Heart left ventricle (tissue), 16 donors: ENCODE results near the gene ATP9B. TPM values are rescaled to one million over a fixed set of nuclear protein-coding genes. Genes with fewer than 3 reads are reported as not detected.
A peak's percentile ranks its signal among the peaks of the same experiment; 100 is the strongest.

Experiments used
- ATAC-seq, 4 donors: fragments of 200-7000 bp; cut with Tn5 transposase; one replicate each; pipeline ENCODE4 v1.9.1; 2020 to 2022; ENCODE audit warnings: moderate library complexity in 4 of 4, mild to moderate bottlenecking in 3 of 4, moderate number of reproducible peaks in 1 of 4
- DNase-seq, 5 donors: peaks; one replicate each; pipeline ENCODE4 v3.0.0-alpha.2; 2020
- H3K27ac ChIP-seq, 12 donors: fragments of 200-600 bp; sonication (generic) in 4 of 12; one replicate each; pipeline versions ENCODE4 v1.5.0 to v1.8.0; 2016 to 2022; ENCODE audit warnings: mild to moderate bottlenecking in 2 of 12
- H3K27me3 ChIP-seq, 9 donors: fragments of 200-600 bp; sonication (generic) in 2 of 9; one replicate each; pipeline versions ENCODE4 v1.5.1 to v1.8.0; 2016 to 2022; ENCODE audit warnings: mild to moderate bottlenecking in 3 of 9
- H3K36me3 ChIP-seq, 9 donors: fragments of 200-600 bp; sonication (generic) in 2 of 9; one replicate each; pipeline versions ENCODE4 v1.5.0 to v1.8.0; 2018 to 2022; ENCODE audit warnings: mild to moderate bottlenecking in 2 of 9
- H3K4me1 ChIP-seq, 12 donors: fragments of 200-600 bp; sonication (generic) in 4 of 12; one replicate each; pipeline versions ENCODE4 v1.5.0 to v1.8.0; 2016 to 2022; ENCODE audit warnings: mild to moderate bottlenecking in 3 of 12
- H3K4me3 ChIP-seq, 12 donors: fragments of 200-600 bp; sonication (generic) in 4 of 12; one replicate each; pipeline versions ENCODE4 v1.5.0 to v1.8.0; 2017 to 2022; ENCODE audit warnings: mild to moderate bottlenecking in 9 of 12, moderate library complexity in 4 of 12
- H3K9me3 ChIP-seq, 12 donors: fragments of 200-600 bp; sonication (generic) in 4 of 12; one replicate each; pipeline versions ENCODE4 v1.5.0 to v1.8.0; 2016 to 2022; ENCODE audit warnings: mild to moderate bottlenecking in 1 of 12
- CTCF ChIP-seq, 12 donors: fragments of 200-600 bp; sonication (generic) in 4 of 12; IDR thresholded peaks; one replicate each; pipeline versions ENCODE4 v1.5.0 to v1.8.0; 2018 to 2022; ENCODE audit warnings: antibody characterized with exemption in 12 of 12, mild to moderate bottlenecking in 5 of 12
- POLR2A ChIP-seq, 2 donors: fragments of 450-650 bp; IDR thresholded peaks; one replicate each; pipeline ENCODE4 v1.6.1; 2017; ENCODE audit warnings: antibody characterized with exemption in 2 of 2, mild to moderate bottlenecking in 2 of 2, moderate library complexity in 2 of 2
- WGBS, 4 donors: extraction: QIAGEN DNeasy Blood & Tissue Kit in 2 of 4; methylation state at CpG; one replicate each; pipeline versions ENCODE4 v1.1.5 to v1.1.7; 2013 to 2018; 5-methylcytosine and 5-hydroxymethylcytosine counted together
- intact Hi-C, 10 donors: fragments of 100-400 bp; cut with DNase I; formaldehyde crosslinking; loops; one replicate each; pipeline versions ENCODE4 v1.11.1 to v1.14.2; 2022
- polyA plus RNA-seq, 2 donors: library from polyadenylated mRNA; stranded (reverse); fragments of 200-250 nt; gene quantifications; one replicate each; pipeline ENCODE4 v1.2.3, GENCODE V29; 2013
- total RNA-seq, 9 donors: library from RNA; depleted of rRNA in 2 of 9; stranded (reverse); fragments of >200 nt in 2 of 9; fragmentation: NEBNext Ultra II Directional in 3 of 9; extraction: Animal tissue kit (Norgen Biotek cat#: 25700) in 3 of 9; gene quantifications; one replicate each; pipeline versions ENCODE4 v1.1.0 to v1.2.4, GENCODE V29; 2016 to 2023
- donor health status: ischemic (EF 13 %, LVEDD 7.1; RV severe dilation, severe dysfunction).
- donor health status: healthy with polysubstance abuse.
- donor health status: DM: no; HTN: yes; CAD: no.
- donor health status: DM: no; HTN: no; CAD: no.
- donor health status: ischemic (EF 25% LVEDD 6.9; RV normal size, moderate dysfunction).
- donor health status: ischemic (EF 25% LVEDD 5.7; RV mildly dilated, moderate dysfunction).
- donor health status: healthy.
- donor health status: DM: yes; HTN: yes; CAD: no.
- donor health status: ischemic (EF 35%, LVEDD 5.7; RV mildly dilated, moderate dysfunction).
- donor health status: nonischemic (EF 11% LVEDD 7.7; RV severe dilation, severe dysfunction).
- donor health status: DM: yes; HTN: yes; CAD: no.
- donor health status: PGD.
- donor health status: ischemic (EF 29% LVEDD 5.4; RV normal size, mild dysfunction).
- donor health status: nonischemic (EF 23%, LVEDD 6.1; RV moderate dilation, normal function).

The ATP9B gene
- total and polyA plus RNA-seq, 11 donors, result 7.4 to 23.9 (median 12.8) TPM

- ATAC-seq (no peak), DNase-seq (no peak)
- intact Hi-C loops, result no loop called here
- peaks cover 0 to 61% (median 54%) of the 10 kb centered on the region in 9 donors for H3K36me3 ChIP-seq
- H3K27ac ChIP-seq, result no peak overlapping the region
- TF ChIP-seq POLR2A (IDR thresholded peaks at IDR 0.05), result no peak
- TF ChIP-seq CTCF (IDR thresholded peaks at IDR 0.05), result no peak
- H3K9me3 ChIP-seq, result no peaks in the 10 kb centered on the region
- H3K4me1 ChIP-seq, result no peaks in the 10 kb centered on the region
- H3K4me3 ChIP-seq, result no peak overlapping the region
- WGBS, 4 donors, result 92 to 96% (median 96%) methylated on average over 12 of the region's 12 CpGs
- no peaks in the 10 kb centered on the region for H3K27me3 ChIP-seq
Measured at GRCh38 chr18:79360933-79361332, 291.7 kb downstream of the ATP9B start.

GRCh38 chr18:79361766-79362522, 292.8 kb downstream of the ATP9B start:
- DNase-seq (peak in 1 of 5 donors; percentile 47), ATAC-seq (no peak)
- H3K27me3 ChIP-seq, result no peaks in the 10 kb centered on the region
- H3K27ac ChIP-seq, result no peak overlapping the region
- 91 to 94% (median 91%) methylated on average over 20 of the region's 20 CpGs for WGBS, 4 donors
- H3K36me3 ChIP-seq, result peaks cover 0 to 61% (median 54%) of the 10 kb centered on the region in 9 donors
- intact Hi-C loops, result no loop called here
- H3K9me3 ChIP-seq, result no peaks in the 10 kb centered on the region
- TF ChIP-seq POLR2A (IDR thresholded peaks at IDR 0.05), result no peak
- no peak for TF ChIP-seq CTCF (IDR thresholded peaks at IDR 0.05)
- no peaks in the 10 kb centered on the region for H3K4me1 ChIP-seq
- H3K4me3 ChIP-seq, result no peak overlapping the region

- intact Hi-C loops, result no loop called here
- DNase-seq, result peak in 1 of 5 donors; percentile 36
- Histone ChIP-seq H3K4me3 (no peak overlapping the region), H3K36me3 (peaks cover 0 to 42% (median 35%) of the 10 kb centered on the region in 9 donors), H3K27ac (no peak overlapping the region), H3K27me3 (no peaks in the 10 kb centered on the region), H3K4me1 (peaks cover 0 to 6% (median 0%) of the 10 kb centered on the region in 12 donors), H3K9me3 (no peaks in the 10 kb centered on the region)
- TF ChIP-seq CTCF (IDR thresholded peaks at IDR 0.05) (no peak), POLR2A (IDR thresholded peaks at IDR 0.05) (no peak)
- ATAC-seq, result no peak
- WGBS, 4 donors, result 94 to 97% (median 96%) methylated on average over 13 of the region's 13 CpGs
Measured at GRCh38 chr18:79365701-79366100, 296.5 kb downstream of the ATP9B start.

- Histone ChIP-seq H3K9me3 (no peaks in the 10 kb centered on the region), H3K36me3 (peaks cover 0 to 37% (median 28%) of the 10 kb centered on the region in 9 donors), H3K4me3 (no peak overlapping the region), H3K4me1 (peaks cover 0 to 6% (median 0%) of the 10 kb centered on the region in 12 donors), H3K27ac (no peak overlapping the region), H3K27me3 (no peaks in the 10 kb centered on the region)
- intact Hi-C loops, result no loop called here
- TF ChIP-seq CTCF (IDR thresholded peaks at IDR 0.05) (no peak), POLR2A (IDR thresholded peaks at IDR 0.05) (no peak)
- ATAC-seq (peak in 1 of 4 donors; percentile 24), DNase-seq (peak in 1 of 5 donors; percentile 37)
- 87 to 91% (median 89%) methylated on average over 29 of the region's 29 CpGs for WGBS, 4 donors
Measured at GRCh38 chr18:79366177-79367094, 297.2 kb downstream of the ATP9B start.
